NOMO-1 (cell line): Measurements from ENCODE around the gene OR51B6.
"Not testable (repeated sequence)": the region's sequence is repeated elsewhere in the genome, so short reads cannot be mapped to it uniquely, and the experiment has no call there.

Experiments
- DNase-seq, 2 experiments: peaks; one replicate each; lab custom pipeline; 2025; ENCODE audit not compliant: unreplicated experiment in 2 of 2; lab: John Stamatoyannopoulos, UW

OR51B6 gene

GRCh38 chr11:5363679-5364078 is 12.4 kb downstream of the OR51B6 start:
- DNase-seq = no peak

GRCh38 chr11:5364214-5364613 is 12.9 kb downstream of the OR51B6 start:
- DNase-seq = no peak

- not testable (repeated sequence) for DNase-seq
Observed at GRCh38 chr11:5366365-5366764, 15.1 kb downstream of the OR51B6 start.

GRCh38 chr11:5366856-5367255 is 15.5 kb downstream of the OR51B6 start:
- DNase-seq = no peak

DNA sequence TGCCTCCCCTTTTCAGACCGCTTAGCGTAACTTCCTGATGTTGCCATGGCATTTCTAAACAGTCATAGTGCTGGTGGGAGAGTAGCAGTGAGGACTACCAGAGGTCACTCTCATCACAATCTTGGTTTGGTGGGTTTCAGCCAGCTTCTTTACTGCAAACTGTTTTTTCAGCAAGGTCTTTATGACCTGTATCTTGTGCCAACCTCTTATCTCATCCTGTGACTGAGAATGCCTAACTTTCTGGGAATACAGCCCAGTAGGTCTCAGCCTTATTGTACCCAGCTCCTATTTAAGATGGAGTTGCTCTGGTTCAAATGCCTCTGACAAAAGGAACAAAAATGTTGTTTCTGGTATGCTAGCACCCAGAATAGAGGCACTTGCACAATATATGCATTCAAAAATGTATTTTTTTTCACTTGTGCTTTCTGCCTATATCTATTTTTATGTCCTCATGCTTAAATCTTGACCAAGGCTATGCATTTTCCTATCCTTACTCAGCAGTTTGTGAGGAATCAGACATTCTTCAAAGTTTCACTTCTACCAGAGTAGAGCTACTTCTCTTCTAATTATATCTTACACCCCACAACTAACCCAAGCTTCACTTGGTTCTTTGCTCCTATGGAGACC is 16.3 kb downstream of the OR51B6 start:
- no peak for DNase-seq

- no peak for DNase-seq
Observed at GRCh38 chr11:5368502-5369043, 17.3 kb downstream of the OR51B6 start.

GRCh38 chr11:5369789-5370188 is 18.5 kb downstream of the OR51B6 start:
- no peak for DNase-seq

DNA sequence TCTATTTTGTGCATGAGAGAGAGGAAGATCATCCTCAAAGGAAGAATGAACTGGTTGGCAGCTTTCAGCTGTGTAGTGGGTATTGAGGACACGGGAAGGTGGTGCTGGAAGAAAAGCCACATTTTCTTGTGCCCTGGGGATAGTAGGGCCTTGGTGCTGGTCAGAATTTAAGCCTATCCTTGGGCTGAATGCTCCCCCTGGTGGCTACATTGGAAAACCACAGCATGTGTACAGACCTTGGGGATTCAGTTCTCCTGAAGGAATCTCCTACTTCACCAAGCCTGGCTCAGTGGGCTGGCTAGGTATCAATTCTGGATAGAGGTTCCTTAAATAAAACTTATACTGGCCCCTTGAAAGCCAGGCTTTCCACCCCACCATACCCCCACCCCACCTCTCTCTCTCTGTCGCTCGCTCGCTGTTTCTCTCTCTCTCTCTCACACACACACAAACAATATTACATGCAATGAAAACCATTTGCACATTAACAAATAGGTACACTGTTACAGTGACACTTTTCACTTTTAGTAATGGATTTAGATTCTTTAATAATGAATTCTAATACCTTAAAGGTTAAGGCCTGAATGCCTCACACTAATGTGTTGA is 29.5 kb downstream of the OR51B6 start:
- peak in 1 of 2 experiments; percentile 7 for DNase-seq

DNA sequence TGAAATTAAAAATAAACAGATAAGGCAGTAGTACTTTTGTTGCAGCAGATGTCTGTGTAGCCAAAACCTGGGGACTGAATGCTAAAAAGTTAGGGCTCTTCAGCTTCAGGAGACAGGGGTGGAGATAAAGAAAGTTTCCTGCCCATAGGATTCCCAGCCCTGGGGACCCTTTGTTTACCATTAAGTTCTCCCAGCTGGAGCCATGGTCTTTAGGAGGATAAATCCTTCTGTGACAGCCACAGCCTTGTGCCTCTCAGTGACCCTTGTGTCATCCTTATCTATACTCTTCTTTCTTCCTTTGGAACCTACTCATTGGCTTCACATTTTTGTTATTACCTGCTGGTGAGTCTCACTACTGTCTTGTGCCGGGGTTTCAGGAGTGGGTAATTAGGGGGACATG is 32.3 kb downstream of the OR51B6 start, which contains the start of gene OR51M1:
Gene OR51M1, plus strand, starts transcription at position 237 of the 400 bp plus-strand sequence. CDS start 5,587 bp downstream, outside the sequence.
- DNase-seq = no peak

DNA sequence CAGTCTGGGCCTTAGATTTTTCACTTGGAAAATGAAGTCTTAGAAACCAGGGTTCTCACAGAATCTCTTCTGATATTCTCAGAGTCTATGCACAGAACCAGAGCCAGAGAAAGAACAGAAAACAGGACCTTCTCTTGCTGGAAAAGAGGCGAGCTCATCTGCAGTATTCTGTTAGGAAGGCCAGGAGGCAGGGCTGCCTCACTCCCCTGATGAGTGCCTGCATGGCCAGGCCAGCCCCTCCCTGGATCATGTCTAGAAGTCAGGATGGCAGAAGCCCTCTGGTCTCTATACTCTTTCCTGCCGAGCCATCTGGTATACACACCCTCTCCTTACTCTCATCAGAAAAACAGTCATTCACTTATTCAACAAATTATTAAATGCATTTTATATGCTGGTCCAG is 33.0 kb downstream of the OR51B6 start:
- no peak for DNase-seq

DNA sequence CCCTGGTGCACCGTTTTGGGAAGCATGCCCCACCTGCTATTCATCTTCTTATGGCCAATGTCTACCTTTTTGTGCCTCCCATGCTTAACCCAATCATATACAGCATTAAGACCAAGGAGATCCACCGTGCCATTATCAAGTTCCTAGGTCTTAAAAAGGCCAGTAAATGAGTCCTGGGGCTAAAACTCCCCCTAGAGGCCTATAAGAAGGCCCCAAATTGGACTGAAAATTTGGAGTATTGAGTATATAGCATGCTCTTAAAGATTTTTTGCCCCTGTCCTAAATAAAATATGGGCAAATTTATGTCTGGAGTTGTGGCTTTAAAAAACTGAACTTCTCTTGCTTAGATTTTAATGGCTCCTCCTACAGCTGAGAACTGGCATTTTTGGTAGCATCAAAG is 38.9 kb downstream of the OR51B6 start:
- DNase-seq = no peak

GRCh38 chr11:5394091-5394490 is 42.8 kb downstream of the OR51B6 start:
- DNase-seq = no peak

GRCh38 chr11:5398936-5399335 is 47.6 kb downstream of the OR51B6 start:
- DNase-seq = no peak
